CD4-positive, CD25-positive, alpha-beta regulatory T cell (primary cell): ENCODE results near the gene MLYCD. TPM values are rescaled to one million over a fixed set of nuclear protein-coding genes. Genes with fewer than 3 reads are reported as not detected.

Experiments
- ATAC-seq, 2 donors: fragments of 150-1000 bp; cut with Tn5 transposase; one replicate each; pipeline ENCODE4 v1.10.0; 2021; ENCODE audit warnings: low read depth in 2 of 2, moderate number of reproducible peaks in 2 of 2, moderate library complexity in 1 of 2
- DNase-seq, 3 donors: peaks; one replicate each; pipeline versions ENCODE4 v3.0.0 to v3.0.0-alpha.2; 2012 to 2022; ENCODE audit warnings: mixed read lengths in 1 of 3
- H3K27ac ChIP-seq: one replicate; pipeline ENCODE4 v1.7.0; 2013; ENCODE audit warnings: mild to moderate bottlenecking, low read length; ENCODE audit not compliant: insufficient read depth, poor library complexity, severe bottlenecking
- H3K27me3 ChIP-seq: one replicate; pipeline ENCODE4 v1.7.0; 2013; ENCODE audit warnings: low read length; ENCODE audit not compliant: control insufficient read depth, insufficient read depth
- H3K36me3 ChIP-seq: one replicate; pipeline ENCODE4 v1.7.0; 2013; ENCODE audit warnings: mild to moderate bottlenecking, low read length, moderate library complexity; ENCODE audit not compliant: control insufficient read depth, insufficient read depth
- H3K4me1 ChIP-seq: 2 replicates; pipeline ENCODE4 v1.7.0; 2013; ENCODE audit warnings: mild to moderate bottlenecking, low read length; ENCODE audit not compliant: insufficient read depth, control insufficient read depth, poor library complexity, severe bottlenecking
- H3K4me3 ChIP-seq: one replicate; pipeline ENCODE4 v1.7.0; 2013; ENCODE audit warnings: low read depth, mild to moderate bottlenecking, low read length, moderate library complexity
- H3K9me3 ChIP-seq, 2 experiments: 1 replicate in 1 of 2; 2 replicates in 1 of 2; pipeline ENCODE4 v1.7.0; 2013; ENCODE audit warnings: low read length in 2 of 2, mild to moderate bottlenecking in 1 of 2, moderate library complexity in 1 of 2; ENCODE audit not compliant: control insufficient read depth in 2 of 2
- H3K27ac Mint-ChIP-seq, 3 donors: one replicate each; pipeline ENCODE4 v1.8.0; 2020 to 2022; ENCODE audit warnings: mild to moderate bottlenecking in 3 of 3, mixed read lengths in 3 of 3, moderate library complexity in 2 of 3
- H3K27me3 Mint-ChIP-seq: one replicate; pipeline ENCODE4 v1.8.0; 2022; ENCODE audit warnings: mild to moderate bottlenecking, mixed read lengths
- H3K36me3 Mint-ChIP-seq: one replicate; pipeline ENCODE4 v1.8.0; 2020; ENCODE audit warnings: mixed read lengths
- H3K4me1 Mint-ChIP-seq, 4 donors: one replicate each; pipeline ENCODE4 v1.8.0; 2020 to 2022; ENCODE audit warnings: mixed read lengths in 4 of 4, mild to moderate bottlenecking in 1 of 4
- H3K4me3 Mint-ChIP-seq, 4 donors: one replicate each; pipeline ENCODE4 v1.8.0; 2020 to 2022; ENCODE audit warnings: mild to moderate bottlenecking in 4 of 4, mixed read lengths in 4 of 4, moderate library complexity in 3 of 4
- H3K9me3 Mint-ChIP-seq, 7 donors: one replicate each; pipeline ENCODE4 v1.8.0; 2020 to 2022; ENCODE audit warnings: mixed read lengths in 7 of 7, mild to moderate bottlenecking in 3 of 7, moderate library complexity in 2 of 7
- polyA plus RNA-seq, 4 donors: library from polyadenylated mRNA; unstranded; fragments of 300-500 nt; fragmentation: Illumina TruSeq; gene quantifications; one replicate each; pipeline ENCODE4 v1.2.3, GENCODE V29; 2021
- total RNA-seq: library from RNA; stranded (reverse); gene quantifications from one replicate; pipeline ENCODE4 v1.2.3, GENCODE V29; 2022

The MLYCD gene
- total and polyA plus RNA-seq, 5 donors from 2014 or later = 1.9 to 6.5 (median 2.4) TPM

- H3K27ac Mint-ChIP-seq = no peak overlapping the region
- ATAC-seq (peak in 1 of 2 donors; percentile 22), DNase-seq (no peak)
- Histone ChIP-seq H3K27ac (no peak overlapping the region), H3K27me3 (no peaks in the 10 kb centered on the region), H3K4me3 (no peak overlapping the region), H3K9me3 (no peaks in the 10 kb centered on the region), H3K36me3 (peaks cover 13% of the 10 kb centered on the region), H3K4me1 (no peaks in the 10 kb centered on the region)
- peak overlapping the region in 1 of 4 donors; percentile 32 for H3K4me3 Mint-ChIP-seq
- H3K9me3 Mint-ChIP-seq = no peaks in the 10 kb centered on the region
- peaks cover 0 to 2% (median 0%) of the 10 kb centered on the region in 4 donors for H3K4me1 Mint-ChIP-seq
- H3K27me3 Mint-ChIP-seq = no peaks in the 10 kb centered on the region
- H3K36me3 Mint-ChIP-seq = peaks cover 28% of the 10 kb centered on the region
Measured at GRCh38 chr16:83923581-83924365, 24.9 kb downstream of the MLYCD start.

DNA sequence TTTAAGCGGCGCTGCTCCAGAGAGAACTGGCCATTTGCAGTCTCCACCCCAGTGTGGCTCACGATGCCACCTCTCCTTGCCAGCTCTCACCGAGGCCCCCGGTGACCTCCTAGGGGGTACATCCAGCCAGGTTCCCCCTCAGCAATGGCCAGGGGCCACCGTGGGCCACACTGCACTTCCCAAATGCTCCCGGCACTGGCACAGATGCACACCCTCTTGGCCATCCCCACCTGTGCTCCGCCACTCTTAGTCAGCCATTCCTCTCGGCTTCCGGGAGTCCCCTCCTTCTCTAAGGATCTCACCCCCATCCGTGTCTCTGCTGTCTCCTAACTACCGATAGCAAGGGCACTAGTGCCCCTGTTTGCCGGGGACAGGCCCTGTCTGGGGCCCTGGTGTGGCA is 25.8 kb downstream of the MLYCD start:
- Histone ChIP-seq H3K27ac (no peak overlapping the region), H3K9me3 (no peaks in the 10 kb centered on the region), H3K4me3 (no peak overlapping the region), H3K4me1 (no peaks in the 10 kb centered on the region), H3K36me3 (peaks cover 4% of the 10 kb centered on the region), H3K27me3 (no peaks in the 10 kb centered on the region)
- H3K4me1 Mint-ChIP-seq = peaks cover 0 to 2% (median 0%) of the 10 kb centered on the region in 4 donors
- H3K9me3 Mint-ChIP-seq = no peaks in the 10 kb centered on the region
- ATAC-seq (no peak), DNase-seq (no peak)
- peak overlapping the region in 1 of 3 donors; percentile 20 for H3K27ac Mint-ChIP-seq
- H3K36me3 Mint-ChIP-seq = peaks cover 19% of the 10 kb centered on the region
- no peaks in the 10 kb centered on the region for H3K27me3 Mint-ChIP-seq
- no peak overlapping the region for H3K4me3 Mint-ChIP-seq

GRCh38 chr16:83925095-83925905 is 26.4 kb downstream of the MLYCD start:
- Mint-ChIP-seq H3K27me3 (no peaks in the 10 kb centered on the region), H3K27ac (no peak overlapping the region), H3K36me3 (peaks cover 15% of the 10 kb centered on the region), H3K9me3 (no peaks in the 10 kb centered on the region), H3K4me3 (no peak overlapping the region), H3K4me1 (peaks cover 0 to 2% (median 0%) of the 10 kb centered on the region in 4 donors)
- Histone ChIP-seq H3K27me3 (no peaks in the 10 kb centered on the region), H3K4me3 (no peak overlapping the region), H3K9me3 (no peaks in the 10 kb centered on the region), H3K27ac (no peak overlapping the region), H3K4me1 (no peaks in the 10 kb centered on the region), H3K36me3 (no peaks in the 10 kb centered on the region)
- ATAC-seq (no peak), DNase-seq (no peak)

DNA sequence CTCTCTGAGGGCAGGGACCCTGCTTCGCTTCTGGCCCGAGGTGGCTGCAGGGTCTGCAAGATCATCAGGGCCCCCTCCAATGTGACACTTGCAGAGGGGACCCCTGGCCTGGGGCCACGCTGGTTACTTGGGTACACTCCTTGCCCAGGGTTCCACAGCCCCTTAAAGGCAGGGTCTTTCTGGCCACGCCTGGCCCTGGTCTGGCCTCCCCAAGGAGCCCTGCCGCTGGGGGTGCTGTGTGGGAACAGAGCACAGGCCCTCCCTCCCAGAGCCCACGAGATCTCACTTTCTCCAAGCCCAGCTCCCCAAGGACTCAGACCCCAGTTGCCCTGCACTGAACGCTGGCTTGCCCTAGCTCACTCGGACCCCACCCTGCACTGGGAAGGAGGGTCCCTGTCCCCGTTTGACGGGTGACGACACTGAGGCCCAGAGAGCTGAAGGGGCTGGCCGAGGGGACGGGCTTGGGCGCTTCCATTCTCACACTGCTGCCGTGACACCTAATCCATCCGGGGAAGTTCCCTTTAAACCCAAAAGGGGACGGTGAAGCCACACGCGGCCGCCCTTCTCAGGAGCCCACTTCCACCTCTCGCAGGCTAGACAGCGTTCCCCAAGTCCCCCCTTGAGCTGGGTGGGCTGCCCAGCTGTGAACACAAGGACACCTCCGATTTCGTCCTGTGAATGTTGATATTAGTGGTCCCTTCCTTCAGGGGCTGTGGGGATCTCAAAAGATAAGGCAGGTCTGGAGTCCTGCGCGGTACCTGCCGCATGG is 27.2 kb downstream of the MLYCD start:
- no peaks in the 10 kb centered on the region for H3K36me3 ChIP-seq
- H3K27me3 Mint-ChIP-seq = no peaks in the 10 kb centered on the region
- H3K4me3 ChIP-seq = no peak overlapping the region
- ATAC-seq (no peak), DNase-seq (no peak)
- H3K27me3 ChIP-seq = no peaks in the 10 kb centered on the region
- H3K27ac ChIP-seq = no peak overlapping the region
- H3K27ac Mint-ChIP-seq = no peak overlapping the region
- H3K36me3 Mint-ChIP-seq = peaks cover 7% of the 10 kb centered on the region
- H3K4me3 Mint-ChIP-seq = no peak overlapping the region
- H3K9me3 Mint-ChIP-seq = no peaks in the 10 kb centered on the region
- no peaks in the 10 kb centered on the region for H3K4me1 ChIP-seq
- H3K9me3 ChIP-seq = no peaks in the 10 kb centered on the region
- peaks cover 0 to 2% (median 0%) of the 10 kb centered on the region in 4 donors for H3K4me1 Mint-ChIP-seq

DNA sequence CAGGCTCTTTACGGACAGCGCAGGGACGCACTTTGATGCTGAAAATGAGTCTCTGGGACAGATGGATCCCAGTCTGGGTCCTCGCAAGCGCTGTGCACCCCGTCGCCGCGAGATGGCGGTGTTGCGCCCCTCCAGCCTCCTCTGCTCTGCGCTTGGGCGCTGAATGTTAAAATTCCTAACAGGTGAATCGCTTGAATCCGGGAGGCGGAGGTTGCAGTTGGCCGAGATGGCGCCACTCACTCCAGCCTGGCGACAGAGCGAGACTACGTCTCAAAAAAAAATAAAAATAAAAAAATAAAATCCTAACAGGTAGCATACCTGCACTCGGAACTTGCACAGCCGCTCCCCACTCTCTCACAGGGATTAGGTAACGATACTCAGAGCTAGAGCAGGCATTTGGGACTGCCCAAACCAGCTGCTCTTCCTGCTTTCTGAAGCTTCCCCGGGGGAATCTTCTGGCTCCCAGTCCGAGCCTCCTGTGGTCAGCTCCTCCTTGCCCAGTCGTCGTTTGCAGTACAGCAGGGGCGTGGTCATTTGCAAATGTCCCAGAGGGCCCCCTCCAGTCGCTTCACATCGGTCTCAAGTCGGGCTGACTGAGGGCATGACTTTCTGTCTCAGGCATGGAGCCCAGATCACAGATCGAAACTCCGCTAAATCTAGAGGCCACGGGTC is 27.9 kb downstream of the MLYCD start:
- Histone ChIP-seq H3K4me1 (no peaks in the 10 kb centered on the region), H3K27ac (no peak overlapping the region), H3K4me3 (no peak overlapping the region), H3K27me3 (no peaks in the 10 kb centered on the region), H3K36me3 (no peaks in the 10 kb centered on the region), H3K9me3 (no peaks in the 10 kb centered on the region)
- Mint-ChIP-seq H3K9me3 (no peaks in the 10 kb centered on the region), H3K4me3 (no peak overlapping the region), H3K27me3 (no peaks in the 10 kb centered on the region), H3K36me3 (no peaks in the 10 kb centered on the region), H3K27ac (no peak overlapping the region), H3K4me1 (peaks cover 0 to 2% (median 0%) of the 10 kb centered on the region in 4 donors)
- peak; percentile 44 to 62 for ATAC-seq
- DNase-seq = peak; percentile 24 to 34 (median 34)

DNA sequence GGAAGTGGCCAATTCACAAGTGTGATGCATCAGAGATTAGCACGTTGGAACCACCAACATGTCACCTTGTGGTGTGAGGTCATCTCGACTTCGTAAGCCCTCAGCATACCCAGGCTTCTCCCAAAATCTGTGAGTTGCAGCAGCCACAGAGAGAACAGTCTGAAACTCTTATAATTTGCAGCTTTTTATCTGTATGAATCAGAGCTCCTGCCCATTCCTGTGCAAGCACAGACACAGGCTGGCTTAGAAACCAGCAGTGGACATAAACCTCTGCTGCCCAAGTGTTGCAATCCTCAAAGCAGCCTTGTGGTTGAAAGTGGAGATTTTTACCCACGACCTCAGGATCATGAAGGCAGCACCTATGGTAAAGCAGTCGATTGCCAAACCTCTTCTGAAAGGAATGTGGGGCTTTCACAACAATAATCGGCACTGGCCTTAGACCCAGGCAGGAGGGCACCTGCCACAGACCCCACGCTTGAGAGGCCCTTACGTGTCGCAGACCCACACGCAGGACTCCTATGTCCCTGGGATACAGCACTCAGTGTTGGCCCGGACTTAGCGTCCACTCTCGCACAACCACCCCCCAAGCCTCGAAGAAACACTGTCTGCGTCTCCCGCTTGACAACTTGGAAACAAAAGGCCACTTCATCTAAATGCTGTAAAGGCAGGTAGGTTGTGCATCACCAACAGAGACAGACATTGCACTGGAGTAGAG is 29.6 kb downstream of the MLYCD start:
- H3K27ac ChIP-seq = no peak overlapping the region
- Mint-ChIP-seq H3K27ac (no peak overlapping the region), H3K27me3 (no peaks in the 10 kb centered on the region), H3K9me3 (no peaks in the 10 kb centered on the region), H3K4me1 (peaks cover 0 to 2% (median 0%) of the 10 kb centered on the region in 4 donors), H3K4me3 (no peak overlapping the region), H3K36me3 (no peaks in the 10 kb centered on the region)
- H3K27me3 ChIP-seq = no peaks in the 10 kb centered on the region
- no peaks in the 10 kb centered on the region for H3K36me3 ChIP-seq
- no peak for DNase-seq
- H3K4me1 ChIP-seq = no peaks in the 10 kb centered on the region
- no peaks in the 10 kb centered on the region for H3K9me3 ChIP-seq
- no peak for ATAC-seq
- no peak overlapping the region for H3K4me3 ChIP-seq
